Right lobe of liver (tissue), 6 donors: Measurements from ENCODE around the gene PISD. TPM values are rescaled to one million over a fixed set of nuclear protein-coding genes. Genes with fewer than 3 reads are reported as not detected.
"Not testable (repeated sequence)": the region's sequence is repeated elsewhere in the genome, so short reads cannot be mapped to it uniquely, and the experiment has no call there.

Experiments used
- ATAC-seq, 4 donors: fragments of 200-7000 bp; cut with Tn5 transposase; one replicate each; pipeline ENCODE4 v1.9.1; 2020; ENCODE audit warnings: mild to moderate bottlenecking in 4 of 4, moderate library complexity in 4 of 4
- DNase-seq, 3 donors: peaks; one replicate each; pipeline ENCODE4 v3.0.0-alpha.2; 2020
- H3K27ac ChIP-seq, 3 donors: fragments of 200-600 bp; one replicate each; pipeline ENCODE4 v1.8.0; 2022
- H3K27me3 ChIP-seq, 2 donors: fragments of 200-600 bp; one replicate each; pipeline ENCODE4 v1.8.0; 2022
- H3K36me3 ChIP-seq, 4 donors: fragments of 200-600 bp; sonication (generic) in 1 of 4; one replicate each; pipeline versions ENCODE4 v1.5.1 to v1.8.0; 2017 to 2022; ENCODE audit warnings: control low read depth in 1 of 4
- H3K4me1 ChIP-seq, 4 donors: fragments of 200-600 bp; sonication (generic) in 1 of 4; one replicate each; pipeline versions ENCODE4 v1.5.1 to v1.8.0; 2017 to 2022; ENCODE audit warnings: control low read depth in 1 of 4
- H3K4me3 ChIP-seq, 3 donors: fragments of 200-600 bp; one replicate each; pipeline ENCODE4 v1.8.0; 2022
- H3K9me3 ChIP-seq, 4 donors: fragments of 200-600 bp; sonication (generic) in 1 of 4; one replicate each; pipeline versions ENCODE4 v1.5.1 to v1.8.0; 2017 to 2022; ENCODE audit warnings: control low read depth in 1 of 4
- POLR2A ChIP-seq: fragments of 450-650 bp; IDR thresholded peaks from one replicate; pipeline ENCODE4 v1.6.1; 2017; ENCODE audit warnings: antibody characterized with exemption, mild to moderate bottlenecking
- WGBS: methylation state at CpG from one replicate; pipeline ENCODE4 v1.1.6; 2018; ENCODE audit warnings: low coverage, low lambda C conversion rate; ENCODE audit not compliant: insufficient coverage; ENCODE audit errors: missing lambda C conversion rate; 5-methylcytosine and 5-hydroxymethylcytosine counted together
- intact Hi-C, 2 donors: fragments of 100-400 bp; cut with DNase I; formaldehyde crosslinking; loops; one replicate each; pipeline versions ENCODE4 v1.11.2 to v1.14.1; 2022
- total RNA-seq, 6 experiments: library from RNA; depleted of rRNA in 2 of 6; stranded (reverse); fragments of >200 nt in 2 of 6; fragmentation: NEBNext Ultra II Directional in 3 of 6; extraction: Animal tissue kit (Norgen Biotek cat#: 25700) in 3 of 6; gene quantifications; one replicate each; pipeline versions ENCODE4 v1.1.0 to v1.2.4, GENCODE V29; 2016 to 2023
- TF ChIP-seq, protein P1 (sequence below), 4 donors: fragments of 200-600 bp in 3 of 4; fragments of 450-650 bp in 1 of 4; IDR thresholded peaks; one replicate each; pipeline versions ENCODE4 v1.5.1 to v1.8.0; 2016 to 2022; ENCODE audit warnings: antibody characterized with exemption in 4 of 4, mild to moderate bottlenecking in 2 of 4
- donor health status: DM: no; HTN: yes; CAD: no.
- donor health status: DM: no; HTN: no; CAD: no.
- donor health status: DM: no; HTN: no; CAD: no.
- donor health status: DM: no; HTN: yes; CAD: no.
- donor health status: DM: no; HTN: yes; CAD: no.

Gene PISD
- total RNA-seq, 6 experiments from 2014 or later = 15.5 to 22.9 (median 18.1) TPM

DNA sequence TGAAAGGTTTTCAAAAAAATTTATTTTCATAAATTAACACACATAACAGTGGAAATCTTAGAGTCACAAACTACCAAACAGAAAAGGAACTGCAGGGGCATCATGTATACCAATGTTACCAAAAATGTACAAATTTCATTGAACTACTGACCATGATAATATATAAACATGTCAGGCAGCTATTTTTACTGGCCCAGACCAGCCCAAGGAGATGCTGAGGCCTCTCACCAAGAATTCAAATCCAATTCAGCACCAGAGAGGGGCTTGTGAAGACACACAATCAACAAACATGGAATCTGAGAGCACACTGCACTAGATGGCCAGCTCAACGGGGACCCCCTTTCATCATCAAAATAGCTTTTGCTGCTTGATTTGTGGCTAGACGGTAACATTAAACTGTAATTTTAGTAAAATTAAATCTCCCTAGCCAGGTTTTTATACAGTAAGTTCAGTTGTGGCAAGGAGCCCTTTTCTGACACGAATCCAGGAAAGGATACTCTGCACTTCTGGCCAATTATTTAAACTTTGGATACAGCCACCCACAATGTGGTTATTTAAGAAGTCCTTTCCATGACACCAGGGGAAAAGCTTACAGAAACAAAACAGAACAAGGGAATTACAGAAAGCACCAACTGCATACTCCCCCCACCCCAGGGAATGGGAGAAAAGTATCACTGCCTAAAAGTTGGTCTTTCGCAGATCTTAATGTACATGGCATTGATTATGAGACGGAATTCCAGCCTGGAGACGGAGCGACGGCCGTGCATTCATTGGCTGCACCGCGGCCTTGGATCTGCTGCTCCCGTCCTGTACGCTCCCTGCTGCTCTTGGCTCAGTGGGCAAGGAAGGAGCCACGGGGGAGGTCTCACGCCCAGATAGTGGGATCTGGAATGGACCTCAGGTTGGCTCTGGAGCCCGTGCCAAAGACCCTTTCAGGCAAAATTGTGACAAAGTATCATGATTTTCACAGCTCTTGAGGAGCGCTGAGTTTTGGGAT, 19.6 kb upstream of the PISD start:
- H3K27ac ChIP-seq = no peak overlapping the region
- peaks cover 0 to 21% (median 5%) of the 10 kb centered on the region in 4 donors for H3K36me3 ChIP-seq
- TF ChIP-seq POLR2A = no peak
- TF ChIP-seq, protein P1, sequence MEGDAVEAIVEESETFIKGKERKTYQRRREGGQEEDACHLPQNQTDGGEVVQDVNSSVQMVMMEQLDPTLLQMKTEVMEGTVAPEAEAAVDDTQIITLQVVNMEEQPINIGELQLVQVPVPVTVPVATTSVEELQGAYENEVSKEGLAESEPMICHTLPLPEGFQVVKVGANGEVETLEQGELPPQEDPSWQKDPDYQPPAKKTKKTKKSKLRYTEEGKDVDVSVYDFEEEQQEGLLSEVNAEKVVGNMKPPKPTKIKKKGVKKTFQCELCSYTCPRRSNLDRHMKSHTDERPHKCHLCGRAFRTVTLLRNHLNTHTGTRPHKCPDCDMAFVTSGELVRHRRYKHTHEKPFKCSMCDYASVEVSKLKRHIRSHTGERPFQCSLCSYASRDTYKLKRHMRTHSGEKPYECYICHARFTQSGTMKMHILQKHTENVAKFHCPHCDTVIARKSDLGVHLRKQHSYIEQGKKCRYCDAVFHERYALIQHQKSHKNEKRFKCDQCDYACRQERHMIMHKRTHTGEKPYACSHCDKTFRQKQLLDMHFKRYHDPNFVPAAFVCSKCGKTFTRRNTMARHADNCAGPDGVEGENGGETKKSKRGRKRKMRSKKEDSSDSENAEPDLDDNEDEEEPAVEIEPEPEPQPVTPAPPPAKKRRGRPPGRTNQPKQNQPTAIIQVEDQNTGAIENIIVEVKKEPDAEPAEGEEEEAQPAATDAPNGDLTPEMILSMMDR (IDR thresholded peaks at IDR 0.05) = no peak
- H3K4me1 ChIP-seq = no peaks in the 10 kb centered on the region
- no peaks in the 10 kb centered on the region for H3K27me3 ChIP-seq
- no peak overlapping the region for H3K4me3 ChIP-seq
- no peak for ATAC-seq
- intact Hi-C loops = no loop called here
- WGBS = 89% methylated on average over 13 of the region's 17 CpGs
- DNase-seq = no peak
- no peaks in the 10 kb centered on the region for H3K9me3 ChIP-seq

DNA sequence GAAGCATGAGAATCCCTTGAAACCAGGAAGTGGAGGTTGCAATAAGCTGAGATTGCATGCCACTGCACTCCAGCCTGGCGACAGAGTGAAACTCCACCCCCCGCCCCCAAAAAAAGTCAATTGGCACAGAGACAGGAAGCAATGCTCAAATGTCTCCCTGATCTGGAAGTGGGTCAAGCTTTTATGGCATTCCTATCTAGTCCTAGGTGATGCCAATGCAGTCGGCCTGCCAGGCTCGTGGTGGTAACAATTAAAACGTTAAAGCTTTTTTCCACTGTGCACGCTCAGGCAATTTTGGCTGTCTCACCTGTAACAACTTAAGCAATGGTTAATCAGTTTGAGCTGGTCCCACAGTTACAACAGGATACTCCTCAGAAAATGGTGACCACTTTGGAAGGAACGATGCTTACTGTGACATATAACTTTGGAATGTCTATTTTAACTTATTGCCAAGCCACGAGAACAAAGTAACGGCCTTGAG, 18.9 kb upstream of the PISD start:
- intact Hi-C loops = no loop called here
- no peaks in the 10 kb centered on the region for H3K27me3 ChIP-seq
- peaks cover 0 to 18% (median 3%) of the 10 kb centered on the region in 4 donors for H3K36me3 ChIP-seq
- no peak for TF ChIP-seq POLR2A
- TF ChIP-seq, protein P1 (IDR thresholded peaks at IDR 0.05) = no peak
- H3K4me3 ChIP-seq = no peak overlapping the region
- H3K27ac ChIP-seq = no peak overlapping the region
- ATAC-seq (no peak), DNase-seq (no peak)
- WGBS = 80% methylated on average over 5 of the region's 9 CpGs
- no peaks in the 10 kb centered on the region for H3K9me3 ChIP-seq
- H3K4me1 ChIP-seq = peaks cover 0 to 4% (median 0%) of the 10 kb centered on the region in 4 donors

DNA sequence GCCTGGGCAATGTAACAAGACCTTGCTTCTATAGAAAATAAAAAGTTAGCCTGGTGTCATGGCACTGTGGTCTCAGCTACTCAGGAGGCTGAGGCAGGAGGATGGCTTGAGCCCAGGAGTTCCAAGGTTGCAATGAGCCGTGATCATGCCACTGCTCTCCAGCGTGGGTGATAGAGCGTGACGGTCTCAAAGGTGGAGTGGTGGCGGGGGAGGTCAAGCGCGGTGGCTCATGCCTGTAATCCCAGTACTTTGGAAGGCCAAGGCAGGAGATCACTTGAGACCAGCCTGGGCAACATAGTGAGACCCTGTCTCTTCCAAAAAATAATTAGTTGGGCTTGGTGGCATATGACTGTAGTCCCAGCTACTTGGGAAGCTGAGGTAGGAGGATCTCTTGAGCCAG, 16.7 kb upstream of the PISD start:
- no peak overlapping the region for H3K27ac ChIP-seq
- TF ChIP-seq, protein P1 (IDR thresholded peaks at IDR 0.05) = no peak
- TF ChIP-seq POLR2A = no peak
- no peaks in the 10 kb centered on the region for H3K9me3 ChIP-seq
- no peak for DNase-seq
- WGBS = 90% methylated on average over 4 of the region's 7 CpGs
- no peaks in the 10 kb centered on the region for H3K27me3 ChIP-seq
- no peak overlapping the region for H3K4me3 ChIP-seq
- peaks cover 0 to 4% (median 0%) of the 10 kb centered on the region in 4 donors for H3K36me3 ChIP-seq
- no peak for ATAC-seq
- H3K4me1 ChIP-seq = peaks cover 0 to 4% (median 0%) of the 10 kb centered on the region in 4 donors
- intact Hi-C loops = no loop called here

DNA sequence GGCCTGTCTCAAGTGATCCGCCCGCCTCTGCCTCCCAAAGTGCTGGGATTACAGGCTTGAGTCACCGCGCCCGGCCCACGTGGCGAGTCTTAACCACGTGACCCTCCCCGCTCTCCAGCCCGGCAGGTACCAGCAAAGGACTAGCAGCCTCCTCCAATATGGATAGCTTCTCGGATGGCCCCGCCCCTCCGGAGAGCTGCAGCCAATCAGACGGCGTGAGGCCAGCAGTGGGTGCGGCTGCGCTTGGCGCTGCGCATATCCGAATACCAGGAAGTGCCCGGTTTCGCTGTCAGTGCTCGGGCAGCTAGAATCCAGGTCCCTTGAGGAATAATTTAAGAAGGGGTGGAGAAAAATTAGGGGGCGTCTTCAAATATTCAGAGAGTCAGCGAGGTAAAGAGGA, 14.7 kb upstream of the PISD start:
- intact Hi-C loops = no loop called here
- ATAC-seq = peak; percentile 100
- peak; percentile 91 to 95 (median 93) for DNase-seq
- peak overlapping the region; percentile 23 to 54 (median 32) for H3K4me3 ChIP-seq
- WGBS = 8% methylated on average over 25 of the region's 25 CpGs
- peaks cover 0 to 4% (median 0%) of the 10 kb centered on the region in 4 donors for H3K4me1 ChIP-seq
- H3K27me3 ChIP-seq = no peaks in the 10 kb centered on the region
- H3K27ac ChIP-seq = peak overlapping the region in 1 of 3 donors; percentile 29
- peak; percentile 43 for TF ChIP-seq POLR2A
- TF ChIP-seq, protein P1 (IDR thresholded peaks at IDR 0.05) = no peak
- H3K9me3 ChIP-seq = no peaks in the 10 kb centered on the region
- H3K36me3 ChIP-seq = no peaks in the 10 kb centered on the region

DNA sequence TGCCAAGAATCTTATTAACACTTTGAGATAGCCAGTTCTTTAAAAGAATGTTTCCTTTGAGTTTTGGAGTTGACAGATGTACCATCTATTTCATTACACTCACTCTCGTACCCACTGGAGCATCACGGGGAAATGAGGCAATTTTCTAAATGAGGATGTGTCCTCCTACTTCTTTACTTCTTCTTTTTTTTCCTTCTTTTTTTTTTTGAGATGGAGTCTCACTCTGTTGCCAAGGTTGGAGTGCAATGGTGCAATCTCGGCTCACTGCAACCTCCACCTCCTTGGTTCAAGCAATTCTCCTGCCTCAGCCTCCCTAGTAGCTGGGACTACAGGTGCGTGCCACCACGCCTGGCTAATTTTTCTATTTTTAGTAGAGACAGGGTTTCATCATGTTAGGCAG, 12.2 kb upstream of the PISD start:
- H3K4me1 ChIP-seq, ATAC-seq, DNase-seq, H3K36me3 ChIP-seq, H3K27me3 ChIP-seq, intact Hi-C loops, H3K9me3 ChIP-seq, H3K27ac ChIP-seq, H3K4me3 ChIP-seq: not testable (repeated sequence)
- 82% methylated on average over 2 of the region's 5 CpGs for WGBS

DNA sequence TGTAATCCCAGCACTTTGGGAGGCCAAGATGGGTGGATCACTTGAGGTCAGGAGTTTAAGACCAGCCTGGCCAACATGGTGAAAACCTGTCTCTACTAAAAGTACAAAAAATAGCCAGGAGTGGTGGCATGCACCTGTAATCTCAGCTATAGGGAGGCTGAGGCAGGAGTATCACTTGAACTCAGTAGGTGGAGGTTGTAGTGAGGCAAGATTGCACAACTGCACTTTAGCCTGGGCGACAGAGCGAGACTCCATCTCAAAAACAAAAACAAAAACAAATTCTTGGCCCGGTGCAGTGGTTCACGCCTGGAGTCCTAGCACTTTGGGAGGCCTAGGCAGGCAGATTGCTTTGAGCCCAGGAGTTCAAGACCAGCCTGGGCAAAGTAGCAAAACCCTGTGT, 6.8 kb upstream of the PISD start:
- ATAC-seq, intact Hi-C loops, DNase-seq, H3K27ac ChIP-seq, H3K4me1 ChIP-seq, H3K9me3 ChIP-seq, H3K27me3 ChIP-seq, H3K4me3 ChIP-seq, H3K36me3 ChIP-seq: not testable (repeated sequence)
- 80% methylated on average over 2 of the region's 4 CpGs for WGBS
